ENCODE measurements around the gene CELSR2.

CELSR2 gene

DNA sequence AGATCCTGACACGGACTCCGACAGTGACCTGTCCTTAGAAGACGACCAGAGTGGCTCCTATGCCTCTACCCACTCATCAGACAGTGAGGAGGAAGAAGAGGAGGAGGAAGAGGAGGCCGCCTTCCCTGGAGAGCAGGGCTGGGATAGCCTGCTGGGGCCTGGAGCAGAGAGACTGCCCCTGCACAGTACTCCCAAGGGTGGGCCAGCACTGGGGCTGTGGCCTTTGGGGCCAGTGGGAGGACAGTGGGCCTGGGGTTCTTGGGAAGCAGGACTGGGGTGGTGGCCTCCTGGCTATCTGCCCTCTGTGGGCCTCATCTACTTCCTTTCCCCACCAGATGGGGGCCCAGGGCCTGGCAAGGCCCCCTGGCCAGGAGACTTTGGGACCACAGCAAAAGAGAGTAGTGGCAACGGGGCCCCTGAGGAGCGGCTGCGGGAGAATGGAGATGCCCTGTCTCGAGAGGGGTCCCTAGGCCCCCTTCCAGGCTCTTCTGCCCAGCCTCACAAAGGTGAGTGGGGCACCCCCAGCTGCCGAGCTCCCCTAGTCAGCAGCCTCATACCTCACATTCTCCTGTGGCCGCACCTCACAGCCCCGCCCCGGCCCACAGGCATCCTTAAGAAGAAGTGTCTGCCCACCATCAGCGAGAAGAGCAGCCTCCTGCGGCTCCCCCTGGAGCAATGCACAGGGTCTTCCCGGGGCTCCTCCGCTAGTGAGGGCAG is 23.6 kb downstream of the CELSR2 start:
- H3K4me2 ChIP-seq (ENCODE audit: low read length) = no peak overlapping the region
- peaks cover 10% of the 10 kb centered on the region for H3K4me1 ChIP-seq (ENCODE audit: control insufficient read depth, low read length)
- no peaks in the 10 kb centered on the region for H3K9me3 ChIP-seq (ENCODE audit: control insufficient read depth, insufficient read depth, low read length)
- TF ChIP-seq EZH2phosphoT487 (IDR thresholded peaks at IDR 0.05; ENCODE audit: borderline replicate concordance, low read length) = no peak
- TF ChIP-seq, protein P1, sequence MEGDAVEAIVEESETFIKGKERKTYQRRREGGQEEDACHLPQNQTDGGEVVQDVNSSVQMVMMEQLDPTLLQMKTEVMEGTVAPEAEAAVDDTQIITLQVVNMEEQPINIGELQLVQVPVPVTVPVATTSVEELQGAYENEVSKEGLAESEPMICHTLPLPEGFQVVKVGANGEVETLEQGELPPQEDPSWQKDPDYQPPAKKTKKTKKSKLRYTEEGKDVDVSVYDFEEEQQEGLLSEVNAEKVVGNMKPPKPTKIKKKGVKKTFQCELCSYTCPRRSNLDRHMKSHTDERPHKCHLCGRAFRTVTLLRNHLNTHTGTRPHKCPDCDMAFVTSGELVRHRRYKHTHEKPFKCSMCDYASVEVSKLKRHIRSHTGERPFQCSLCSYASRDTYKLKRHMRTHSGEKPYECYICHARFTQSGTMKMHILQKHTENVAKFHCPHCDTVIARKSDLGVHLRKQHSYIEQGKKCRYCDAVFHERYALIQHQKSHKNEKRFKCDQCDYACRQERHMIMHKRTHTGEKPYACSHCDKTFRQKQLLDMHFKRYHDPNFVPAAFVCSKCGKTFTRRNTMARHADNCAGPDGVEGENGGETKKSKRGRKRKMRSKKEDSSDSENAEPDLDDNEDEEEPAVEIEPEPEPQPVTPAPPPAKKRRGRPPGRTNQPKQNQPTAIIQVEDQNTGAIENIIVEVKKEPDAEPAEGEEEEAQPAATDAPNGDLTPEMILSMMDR (IDR thresholded peaks at IDR 0.05; ENCODE audit: low read depth, low read length, poor library complexity, severe bottlenecking) = no peak
- H3K9me2 ChIP-seq (replicated peaks; ENCODE audit: control insufficient read depth, low read length) = no peaks in the 10 kb centered on the region
- no peak overlapping the region for H3K27ac ChIP-seq (ENCODE audit: low read depth, low read length)
- no peaks in the 10 kb centered on the region for H3K79me2 ChIP-seq (ENCODE audit: control insufficient read depth, low read length)
- no peaks in the 10 kb centered on the region for H3K27me3 ChIP-seq (ENCODE audit: control insufficient read depth, low read length)
- H4K20me1 ChIP-seq (ENCODE audit: control insufficient read depth, insufficient read depth, low read depth, low read length) = no peaks in the 10 kb centered on the region
- H3K36me3 ChIP-seq (ENCODE audit: control insufficient read depth, low read length) = peaks cover 5% of the 10 kb centered on the region; the same call in 1 of the 2 replicates
- H3K4me3 ChIP-seq (ENCODE audit: low read length) = no peak overlapping the region
- H3F3A ChIP-seq (ENCODE audit: control insufficient read depth, insufficient read depth) = no peaks in the 10 kb centered on the region

DNA sequence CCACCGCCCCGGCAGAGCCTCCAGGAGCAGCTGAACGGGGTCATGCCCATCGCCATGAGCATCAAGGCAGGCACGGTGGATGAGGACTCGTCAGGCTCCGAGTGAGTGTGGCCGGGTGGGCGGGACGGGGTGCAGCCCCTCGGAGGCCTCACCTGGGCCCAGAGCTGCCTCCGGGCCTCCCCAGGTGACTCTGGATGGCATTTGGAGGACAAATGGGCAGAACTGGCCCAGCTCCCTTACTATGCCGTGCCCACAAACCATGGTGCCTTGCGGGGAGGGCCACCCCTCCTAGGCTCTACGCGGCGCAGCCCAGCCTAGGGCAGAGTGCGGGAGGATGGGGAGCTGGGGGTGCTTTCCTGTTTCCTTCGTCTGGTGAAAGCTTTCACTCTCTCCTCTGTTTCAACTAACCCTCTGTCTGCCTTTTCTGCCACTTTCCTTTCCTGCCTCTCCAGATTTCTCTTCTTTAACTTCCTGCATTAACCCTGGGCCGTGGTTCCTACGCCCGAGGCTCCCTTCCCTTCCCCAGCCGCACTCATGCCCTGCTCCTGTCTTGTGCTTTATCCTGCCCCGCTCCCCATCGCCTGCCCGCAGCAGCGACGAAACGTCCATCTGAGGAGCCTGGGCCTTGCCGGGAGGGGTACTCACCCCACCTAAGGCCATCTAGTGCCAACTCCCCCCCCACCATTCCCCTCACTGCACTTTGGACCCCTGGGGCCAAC is 24.4 kb downstream of the CELSR2 start:
- no peak overlapping the region for H3K4me2 ChIP-seq (ENCODE audit: low read length)
- H3K36me3 ChIP-seq (ENCODE audit: control insufficient read depth, low read length) = peaks cover 5% of the 10 kb centered on the region; the same call in 1 of the 2 replicates
- H3F3A ChIP-seq (ENCODE audit: control insufficient read depth, insufficient read depth) = no peaks in the 10 kb centered on the region
- H3K9me2 ChIP-seq (replicated peaks; ENCODE audit: control insufficient read depth, low read length) = no peaks in the 10 kb centered on the region
- TF ChIP-seq, protein P1 (IDR thresholded peaks at IDR 0.05; ENCODE audit: low read depth, low read length, poor library complexity, severe bottlenecking) = no peak
- no peak for TF ChIP-seq EZH2phosphoT487 (IDR thresholded peaks at IDR 0.05; ENCODE audit: borderline replicate concordance, low read length)
- H3K27ac ChIP-seq (ENCODE audit: low read depth, low read length) = no peak overlapping the region
- no peaks in the 10 kb centered on the region for H3K9me3 ChIP-seq (ENCODE audit: control insufficient read depth, insufficient read depth, low read length)
- H3K27me3 ChIP-seq (ENCODE audit: control insufficient read depth, low read length) = no peaks in the 10 kb centered on the region
- H4K20me1 ChIP-seq (ENCODE audit: control insufficient read depth, insufficient read depth, low read depth, low read length) = no peaks in the 10 kb centered on the region
- no peaks in the 10 kb centered on the region for H3K79me2 ChIP-seq (ENCODE audit: control insufficient read depth, low read length)
- no peak overlapping the region for H3K4me3 ChIP-seq (ENCODE audit: low read length)
- peaks cover 10% of the 10 kb centered on the region for H3K4me1 ChIP-seq (ENCODE audit: control insufficient read depth, low read length)

DNA sequence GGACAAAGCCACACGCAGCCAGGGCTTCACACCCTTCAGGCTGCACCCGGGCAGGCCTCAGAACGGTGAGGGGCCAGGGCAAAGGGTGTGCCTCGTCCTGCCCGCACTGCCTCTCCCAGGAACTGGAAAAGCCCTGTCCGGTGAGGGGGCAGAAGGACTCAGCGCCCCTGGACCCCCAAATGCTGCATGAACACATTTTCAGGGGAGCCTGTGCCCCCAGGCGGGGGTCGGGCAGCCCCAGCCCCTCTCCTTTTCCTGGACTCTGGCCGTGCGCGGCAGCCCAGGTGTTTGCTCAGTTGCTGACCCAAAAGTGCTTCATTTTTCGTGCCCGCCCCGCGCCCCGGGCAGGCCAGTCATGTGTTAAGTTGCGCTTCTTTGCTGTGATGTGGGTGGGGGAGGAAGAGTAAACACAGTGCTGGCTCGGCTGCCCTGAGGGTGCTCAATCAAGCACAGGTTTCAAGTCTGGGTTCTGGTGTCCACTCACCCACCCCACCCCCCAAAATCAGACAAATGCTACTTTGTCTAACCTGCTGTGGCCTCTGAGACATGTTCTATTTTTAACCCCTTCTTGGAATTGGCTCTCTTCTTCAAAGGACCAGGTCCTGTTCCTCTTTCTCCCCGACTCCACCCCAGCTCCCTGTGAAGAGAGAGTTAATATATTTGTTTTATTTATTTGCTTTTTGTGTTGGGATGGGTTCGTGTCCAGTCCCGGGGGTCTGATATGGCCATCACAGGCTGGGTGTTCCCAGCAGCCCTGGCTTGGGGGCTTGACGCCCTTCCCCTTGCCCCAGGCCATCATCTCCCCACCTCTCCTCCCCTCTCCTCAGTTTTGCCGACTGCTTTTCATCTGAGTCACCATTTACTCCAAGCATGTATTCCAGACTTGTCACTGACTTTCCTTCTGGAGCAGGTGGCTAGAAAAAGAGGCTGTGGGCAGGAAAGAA is 25.5 kb downstream of the CELSR2 start:
- no peaks in the 10 kb centered on the region for H3K27me3 ChIP-seq (ENCODE audit: control insufficient read depth, low read length)
- H3K27ac ChIP-seq (ENCODE audit: low read depth, low read length) = no peak overlapping the region
- H3K9me2 ChIP-seq (replicated peaks; ENCODE audit: control insufficient read depth, low read length) = no peaks in the 10 kb centered on the region
- no peak for TF ChIP-seq EZH2phosphoT487 (IDR thresholded peaks at IDR 0.05; ENCODE audit: borderline replicate concordance, low read length)
- TF ChIP-seq, protein P1 (IDR thresholded peaks at IDR 0.05; ENCODE audit: low read depth, low read length, poor library complexity, severe bottlenecking) = no peak
- H3K36me3 ChIP-seq (ENCODE audit: control insufficient read depth, low read length) = peaks cover 9% of the 10 kb centered on the region; the same call in 1 of the 2 replicates
- no peaks in the 10 kb centered on the region for H3K9me3 ChIP-seq (ENCODE audit: control insufficient read depth, insufficient read depth, low read length)
- no peaks in the 10 kb centered on the region for H3F3A ChIP-seq (ENCODE audit: control insufficient read depth, insufficient read depth)
- peaks cover 10% of the 10 kb centered on the region for H3K4me1 ChIP-seq (ENCODE audit: control insufficient read depth, low read length)
- no peak overlapping the region for H3K4me3 ChIP-seq (ENCODE audit: low read length)
- H3K79me2 ChIP-seq (ENCODE audit: control insufficient read depth, low read length) = no peaks in the 10 kb centered on the region
- H3K4me2 ChIP-seq (ENCODE audit: low read length) = no peak overlapping the region
- no peaks in the 10 kb centered on the region for H4K20me1 ChIP-seq (ENCODE audit: control insufficient read depth, insufficient read depth, low read depth, low read length)
